OCI-LY7 (cell line): ENCODE measurements around the gene RBM5.

Experiments
- CTCF ChIP-seq: fragments of 200-600 bp; sonication (generic); conservative IDR thresholded peaks from 2 replicates; pipeline ENCODE4 v1.5.1; 2014; ENCODE audit warnings: mild to moderate bottlenecking, antibody characterized with exemption, low read length, moderate library complexity, mixed read lengths
- EZH2phosphoT487 ChIP-seq: fragments of 200-600 bp; sonication (generic); IDR thresholded peaks from 2 replicates; pipeline ENCODE4 v1.6.1; 2018; ENCODE audit warnings: low read depth, borderline replicate concordance, mild to moderate bottlenecking, mixed run types, antibody characterized with exemption, low read length, moderate library complexity, mixed read lengths

- TF ChIP-seq CTCF (no peak), EZH2phosphoT487 (no peak)
Observed at GRCh38 chr3:50155891-50156290, 67.2 kb downstream of the RBM5 start.
